Measurements from ENCODE around the gene CCDC12. TPM values are rescaled to one million over a fixed set of nuclear protein-coding genes. Genes with fewer than 3 reads are reported as not detected.

The CCDC12 gene
- total and polyA plus RNA-seq, 7 donors = 33.1 to 80.9 (median 41.0) TPM

DNA sequence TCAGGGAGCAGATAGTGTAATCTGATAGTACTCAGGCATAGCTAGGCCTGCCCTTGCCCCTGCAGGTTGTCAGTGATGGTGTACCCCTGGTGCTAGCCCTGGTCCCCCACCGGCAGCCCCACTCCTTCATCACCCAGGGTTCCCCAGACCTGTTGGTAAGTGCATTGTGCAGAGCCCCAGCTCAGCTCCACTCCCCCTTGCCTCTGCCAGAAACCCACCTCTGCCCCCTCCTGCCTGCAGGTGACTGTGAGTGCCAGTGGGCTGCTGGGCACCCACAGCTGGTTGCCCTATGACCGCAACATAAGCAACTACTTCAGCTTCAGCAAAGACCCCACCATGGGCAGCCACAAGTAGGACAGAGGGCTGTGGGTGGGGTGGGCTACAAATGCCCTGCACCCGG lies 30.5 kb upstream of the CCDC12 start:
- DNase-seq = no peak
- peaks cover 0 to 40% (median 15%) of the 10 kb centered on the region in 4 donors for H3K36me3 ChIP-seq

GRCh38 chr3:47006145-47006651 lies 29.7 kb upstream of the CCDC12 start:
- no peak for DNase-seq
- Histone ChIP-seq H3K27me3 (no peaks in the 10 kb centered on the region), H3K27ac (no peak overlapping the region), H3K9me3 (no peaks in the 10 kb centered on the region), H3K4me3 (no peak overlapping the region), H3K36me3 (peaks cover 0 to 48% (median 20%) of the 10 kb centered on the region in 4 donors), H3K4me1 (peaks cover 0 to 15% (median 9%) of the 10 kb centered on the region in 4 donors)
- intact Hi-C loops (cut with DNase I) = loop anchor here (10.0 kb wide), 1 partner anchor 159 kb away; the partner anchor contains the start of gene SETD2
- TF ChIP-seq EP300 (IDR thresholded peaks at IDR 0.05) (no peak), POLR2AphosphoS5 (IDR thresholded peaks at IDR 0.05) (no peak), POLR2A (IDR thresholded peaks at IDR 0.05) (no peak)
- TF ChIP-seq, protein P1, sequence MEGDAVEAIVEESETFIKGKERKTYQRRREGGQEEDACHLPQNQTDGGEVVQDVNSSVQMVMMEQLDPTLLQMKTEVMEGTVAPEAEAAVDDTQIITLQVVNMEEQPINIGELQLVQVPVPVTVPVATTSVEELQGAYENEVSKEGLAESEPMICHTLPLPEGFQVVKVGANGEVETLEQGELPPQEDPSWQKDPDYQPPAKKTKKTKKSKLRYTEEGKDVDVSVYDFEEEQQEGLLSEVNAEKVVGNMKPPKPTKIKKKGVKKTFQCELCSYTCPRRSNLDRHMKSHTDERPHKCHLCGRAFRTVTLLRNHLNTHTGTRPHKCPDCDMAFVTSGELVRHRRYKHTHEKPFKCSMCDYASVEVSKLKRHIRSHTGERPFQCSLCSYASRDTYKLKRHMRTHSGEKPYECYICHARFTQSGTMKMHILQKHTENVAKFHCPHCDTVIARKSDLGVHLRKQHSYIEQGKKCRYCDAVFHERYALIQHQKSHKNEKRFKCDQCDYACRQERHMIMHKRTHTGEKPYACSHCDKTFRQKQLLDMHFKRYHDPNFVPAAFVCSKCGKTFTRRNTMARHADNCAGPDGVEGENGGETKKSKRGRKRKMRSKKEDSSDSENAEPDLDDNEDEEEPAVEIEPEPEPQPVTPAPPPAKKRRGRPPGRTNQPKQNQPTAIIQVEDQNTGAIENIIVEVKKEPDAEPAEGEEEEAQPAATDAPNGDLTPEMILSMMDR (IDR thresholded peaks at IDR 0.05) = no peak
- WGBS, 2 donors = 89 to 93% methylated on average over 9 of the region's 9 CpGs

More for the DNA sequence above, 30.5 kb upstream of the CCDC12 start:
- no peaks in the 10 kb centered on the region for H3K9me3 ChIP-seq
- intact Hi-C loops (cut with DNase I) = loop anchor here (10.0 kb wide), 1 partner anchor 158 kb away; the partner anchor contains the start of gene SETD2
- H3K4me3 ChIP-seq = no peak overlapping the region
- WGBS, 2 donors = 92 to 93% methylated on average over 3 of the region's 3 CpGs
- no peaks in the 10 kb centered on the region for H3K27me3 ChIP-seq
- TF ChIP-seq, protein P1 (IDR thresholded peaks at IDR 0.05) = no peak
- TF ChIP-seq POLR2AphosphoS5 (IDR thresholded peaks at IDR 0.05) (no peak), EP300 (IDR thresholded peaks at IDR 0.05) (no peak), POLR2A (IDR thresholded peaks at IDR 0.05) (no peak)
- H3K27ac ChIP-seq = no peak overlapping the region
- H3K4me1 ChIP-seq = peaks cover 0 to 15% (median 9%) of the 10 kb centered on the region in 4 donors

DNA sequence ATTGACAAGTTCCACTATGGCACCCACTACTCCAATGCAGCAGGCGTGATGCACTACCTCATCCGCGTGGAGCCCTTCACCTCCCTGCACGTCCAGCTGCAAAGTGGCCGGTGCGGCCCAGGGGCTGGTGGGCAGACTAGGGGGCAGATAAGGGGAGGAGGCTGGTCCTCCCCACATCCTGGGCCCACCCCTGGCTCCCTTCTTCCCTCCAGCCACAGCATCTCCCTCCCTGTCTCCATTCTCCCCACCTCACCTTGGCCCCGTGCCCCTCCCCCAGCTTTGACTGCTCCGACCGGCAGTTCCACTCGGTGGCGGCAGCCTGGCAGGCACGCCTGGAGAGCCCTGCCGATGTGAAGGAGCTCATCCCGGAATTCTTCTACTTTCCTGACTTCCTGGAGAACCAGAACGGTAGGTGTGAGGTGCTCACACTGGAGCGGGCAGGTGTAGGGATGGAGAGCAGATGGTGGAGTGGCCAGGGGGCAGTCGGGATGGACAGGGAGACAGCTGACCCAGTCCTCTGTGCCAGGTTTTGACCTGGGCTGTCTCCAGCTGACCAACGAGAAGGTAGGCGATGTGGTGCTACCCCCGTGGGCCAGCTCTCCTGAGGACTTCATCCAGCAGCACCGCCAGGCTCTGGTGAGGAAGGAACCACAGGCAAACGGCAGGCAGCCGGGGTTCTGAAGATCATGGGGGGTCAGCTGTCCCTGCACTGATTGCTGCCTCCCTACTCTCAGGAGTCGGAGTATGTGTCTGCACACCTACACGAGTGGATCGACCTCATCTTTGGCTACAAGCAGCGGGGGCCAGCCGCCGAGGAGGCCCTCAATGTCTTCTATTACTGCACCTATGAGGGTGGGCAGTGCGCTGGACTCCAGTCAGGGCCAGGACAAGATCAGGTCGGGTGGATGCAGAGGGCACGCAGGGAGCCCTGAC lies 28.9 kb upstream of the CCDC12 start:
- intact Hi-C loops (cut with DNase I) = loop anchor here (10.0 kb wide), 1 partner anchor 159 kb away; the partner anchor contains the start of gene SETD2
- peak; percentile 65 for DNase-seq
- H3K27me3 ChIP-seq = no peaks in the 10 kb centered on the region
- peaks cover 0 to 15% (median 9%) of the 10 kb centered on the region in 4 donors for H3K4me1 ChIP-seq
- no peak overlapping the region for H3K27ac ChIP-seq
- no peaks in the 10 kb centered on the region for H3K9me3 ChIP-seq
- H3K36me3 ChIP-seq = peaks cover 0 to 55% (median 24%) of the 10 kb centered on the region in 4 donors
- TF ChIP-seq EP300 (IDR thresholded peaks at IDR 0.05) = no peak
- TF ChIP-seq, protein P1 (IDR thresholded peaks at IDR 0.05) = no peak
- no peak for TF ChIP-seq POLR2AphosphoS5 (IDR thresholded peaks at IDR 0.05)
- TF ChIP-seq POLR2A (IDR thresholded peaks at IDR 0.05) = no peak
- H3K4me3 ChIP-seq = no peak overlapping the region
- WGBS, 2 donors = 81 to 87% methylated on average over 32 of the region's 32 CpGs

DNA sequence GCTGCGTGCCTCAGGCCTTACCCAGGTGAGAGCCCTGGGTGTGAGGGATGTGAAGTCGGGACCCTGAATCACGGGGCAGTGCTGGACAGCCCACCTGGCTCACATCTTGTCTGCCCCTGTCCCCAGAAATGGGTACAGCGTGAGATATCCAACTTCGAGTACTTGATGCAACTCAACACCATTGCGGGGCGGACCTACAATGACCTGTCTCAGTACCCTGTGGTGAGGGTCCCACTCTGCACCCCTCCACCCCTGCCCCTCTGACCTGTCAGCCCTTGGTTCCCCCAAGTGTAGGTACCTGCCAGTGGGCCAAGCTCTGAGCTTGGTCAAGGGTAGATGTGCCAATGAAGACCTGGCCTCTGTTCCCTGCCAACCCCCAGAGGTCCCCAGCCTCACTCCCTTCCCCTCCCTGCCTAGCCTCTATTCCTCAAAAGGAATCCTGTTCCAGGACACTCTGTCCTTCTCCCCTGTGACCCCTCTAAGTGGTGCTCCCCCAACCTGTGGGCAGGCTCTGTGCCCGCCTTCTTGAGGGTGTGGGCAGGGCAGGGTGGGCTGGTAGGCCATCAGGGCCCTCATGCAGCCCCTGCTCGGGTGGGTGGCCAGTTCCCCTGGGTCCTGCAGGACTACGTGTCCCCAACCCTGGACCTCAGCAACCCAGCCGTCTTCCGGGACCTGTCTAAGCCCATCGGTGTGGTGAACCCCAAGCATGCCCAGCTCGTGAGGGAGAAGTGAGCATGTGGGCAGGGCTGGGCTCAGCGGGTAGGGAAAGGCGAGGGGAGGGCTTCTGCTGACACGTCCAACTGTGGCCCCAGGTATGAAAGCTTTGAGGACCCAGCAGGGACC lies 28.0 kb upstream of the CCDC12 start:
- H3K4me1 ChIP-seq = peaks cover 0 to 7% (median 5%) of the 10 kb centered on the region in 4 donors
- H3K36me3 ChIP-seq = peaks cover 0 to 64% (median 27%) of the 10 kb centered on the region in 4 donors
- H3K9me3 ChIP-seq = no peaks in the 10 kb centered on the region
- TF ChIP-seq POLR2AphosphoS5 (IDR thresholded peaks at IDR 0.05) = no peak
- TF ChIP-seq, protein P1 (IDR thresholded peaks at IDR 0.05) = no peak
- no peak for TF ChIP-seq EP300 (IDR thresholded peaks at IDR 0.05)
- TF ChIP-seq POLR2A (IDR thresholded peaks at IDR 0.05) = no peak
- peak; percentile 59 for DNase-seq
- no peak overlapping the region for H3K4me3 ChIP-seq
- no peaks in the 10 kb centered on the region for H3K27me3 ChIP-seq
- intact Hi-C loops (cut with DNase I) = loop anchor here (10.0 kb wide), 1 partner anchor 160 kb away; the partner anchor contains the start of gene SETD2
- WGBS, 2 donors = 94 to 96% methylated on average over 17 of the region's 17 CpGs
- no peak overlapping the region for H3K27ac ChIP-seq

Data from sigmoid colon (tissue), 7 donors.